Kidney epithelial cell (primary cell): ENCODE measurements around the gene TMBIM1. TPM values are rescaled to one million over a fixed set of nuclear protein-coding genes. Genes with fewer than 3 reads are reported as not detected.

ENCODE experiments used
- DNase-seq: peaks from one replicate; pipeline ENCODE4 v3.0.0-alpha.2; 2010; ENCODE audit warnings: low read depth
- H3K27me3 ChIP-seq: 2 replicates; pipeline ENCODE4 v1.6.0; 2011; ENCODE audit warnings: low read length; ENCODE audit not compliant: control insufficient read depth, insufficient read depth
- H3K36me3 ChIP-seq: 2 replicates; pipeline ENCODE4 v1.5.1; 2011; ENCODE audit warnings: low read length; ENCODE audit not compliant: control insufficient read depth, insufficient read depth
- H3K4me3 ChIP-seq: 2 replicates; pipeline ENCODE4 v1.5.1; 2011; ENCODE audit warnings: low read depth, mild to moderate bottlenecking, control low read depth, low read length
- total RNA-seq: library from RNA; depleted of rRNA; stranded (reverse); fragments of >200 nt; gene quantifications from 2 replicates; pipeline ENCODE4 v1.2.3, GENCODE V29; 2015
- TF ChIP-seq, protein P1 (sequence below): IDR thresholded peaks from 2 replicates; pipeline ENCODE4 v1.5.1; 2011; ENCODE audit warnings: mild to moderate bottlenecking, moderate library complexity, low read length, control low read depth, inconsistent platforms; ENCODE audit not compliant: insufficient read depth, poor library complexity, severe bottlenecking

Gene TMBIM1
- total RNA-seq, 1 donor from 2014 or later, result 155 TPM

DNA sequence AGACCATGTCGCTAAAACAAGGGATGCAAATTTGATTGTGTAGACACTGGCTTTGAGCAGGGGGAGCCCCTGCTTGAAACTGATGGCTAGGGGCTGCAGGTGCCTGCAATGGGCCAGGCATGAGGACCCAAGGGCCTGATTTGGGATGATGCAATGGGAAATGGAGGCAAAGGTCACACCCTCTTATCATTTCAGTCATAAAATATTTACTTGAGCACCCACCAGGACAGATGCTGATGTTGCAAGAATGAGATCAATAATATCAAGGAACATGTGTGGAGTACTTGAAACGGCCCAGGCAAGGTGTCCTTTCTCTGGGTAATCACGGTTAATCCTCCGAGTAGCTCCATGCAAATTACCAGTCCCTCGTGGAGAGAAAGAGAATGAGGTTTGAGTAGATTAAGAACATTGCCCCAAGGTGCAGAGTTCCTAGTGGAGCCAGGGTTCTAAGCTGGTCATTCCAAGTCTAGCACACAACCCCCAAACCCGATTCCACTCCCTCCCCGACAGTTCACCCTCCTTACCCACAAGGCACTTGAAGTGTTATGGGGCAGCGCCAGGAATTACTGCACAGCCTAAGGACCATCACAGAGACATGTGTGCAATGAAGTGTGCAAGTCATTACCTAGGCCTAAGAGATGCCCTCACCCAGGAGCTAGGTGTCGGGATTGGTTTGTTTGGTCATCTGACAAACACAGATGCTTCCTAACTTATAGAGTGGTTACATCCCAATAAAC lies 14.0 kb upstream of the TMBIM1 start:
- no peak overlapping the region for H3K4me3 ChIP-seq
- DNase-seq, result no peak
- no peaks in the 10 kb centered on the region for H3K36me3 ChIP-seq
- no peaks in the 10 kb centered on the region for H3K27me3 ChIP-seq
- TF ChIP-seq, protein P1, sequence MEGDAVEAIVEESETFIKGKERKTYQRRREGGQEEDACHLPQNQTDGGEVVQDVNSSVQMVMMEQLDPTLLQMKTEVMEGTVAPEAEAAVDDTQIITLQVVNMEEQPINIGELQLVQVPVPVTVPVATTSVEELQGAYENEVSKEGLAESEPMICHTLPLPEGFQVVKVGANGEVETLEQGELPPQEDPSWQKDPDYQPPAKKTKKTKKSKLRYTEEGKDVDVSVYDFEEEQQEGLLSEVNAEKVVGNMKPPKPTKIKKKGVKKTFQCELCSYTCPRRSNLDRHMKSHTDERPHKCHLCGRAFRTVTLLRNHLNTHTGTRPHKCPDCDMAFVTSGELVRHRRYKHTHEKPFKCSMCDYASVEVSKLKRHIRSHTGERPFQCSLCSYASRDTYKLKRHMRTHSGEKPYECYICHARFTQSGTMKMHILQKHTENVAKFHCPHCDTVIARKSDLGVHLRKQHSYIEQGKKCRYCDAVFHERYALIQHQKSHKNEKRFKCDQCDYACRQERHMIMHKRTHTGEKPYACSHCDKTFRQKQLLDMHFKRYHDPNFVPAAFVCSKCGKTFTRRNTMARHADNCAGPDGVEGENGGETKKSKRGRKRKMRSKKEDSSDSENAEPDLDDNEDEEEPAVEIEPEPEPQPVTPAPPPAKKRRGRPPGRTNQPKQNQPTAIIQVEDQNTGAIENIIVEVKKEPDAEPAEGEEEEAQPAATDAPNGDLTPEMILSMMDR, result no peak

DNA sequence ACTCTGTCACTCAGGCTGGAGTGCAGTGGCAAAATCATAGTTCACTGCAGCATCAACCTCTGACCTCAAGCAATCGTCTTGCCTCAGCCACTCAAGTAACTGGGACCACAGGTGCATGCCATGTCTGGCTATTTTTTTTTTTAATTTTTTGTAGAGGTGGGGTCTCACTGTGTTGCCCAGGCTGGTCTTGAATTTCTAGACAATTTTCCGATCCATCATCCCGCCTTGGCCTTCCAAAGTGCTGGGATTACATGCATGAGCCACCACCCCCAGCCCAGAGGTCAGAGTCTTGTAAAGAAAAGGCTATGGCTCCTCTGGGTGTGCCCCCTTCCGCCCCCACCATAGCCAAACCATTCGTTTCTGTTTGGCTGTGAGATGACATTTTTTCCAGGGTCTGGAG lies 13.1 kb upstream of the TMBIM1 start:
- Histone ChIP-seq H3K36me3 (no peaks in the 10 kb centered on the region), H3K4me3 (no peak overlapping the region), H3K27me3 (no peaks in the 10 kb centered on the region)
- DNase-seq, result no peak
- TF ChIP-seq, protein P1, result no peak

DNA sequence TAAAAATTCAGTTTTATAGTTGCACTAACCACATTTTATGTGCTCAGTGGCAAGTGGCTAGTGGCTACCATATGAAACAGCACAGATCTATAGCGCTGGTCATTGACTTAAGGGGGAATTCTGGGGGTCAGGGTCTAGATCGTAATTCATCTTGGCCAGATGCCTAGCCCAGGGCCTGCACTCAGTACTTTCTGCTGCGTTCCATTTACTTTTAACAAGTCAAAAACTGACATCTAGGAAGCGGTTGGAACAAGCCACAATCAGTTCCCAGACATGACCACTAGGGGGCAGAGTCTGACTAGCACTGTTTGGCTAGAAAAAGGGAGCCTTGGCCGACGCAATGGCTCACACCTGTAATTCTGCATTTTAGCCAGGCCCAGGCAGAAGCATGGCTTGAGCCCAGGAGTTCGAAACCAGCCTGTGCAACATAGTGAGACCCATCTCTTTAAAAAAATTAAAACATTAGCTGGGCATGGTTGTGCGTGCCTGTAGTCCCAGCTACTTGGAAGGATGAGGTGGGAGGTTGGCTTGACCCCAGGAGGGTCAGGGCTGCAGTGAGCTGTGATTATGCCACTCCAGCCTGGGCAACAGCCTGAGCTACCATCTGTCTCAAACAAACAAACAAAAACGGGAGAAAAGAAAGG lies 9.0 kb upstream of the TMBIM1 start:
- TF ChIP-seq, protein P1, result peak; percentile 92
- no peaks in the 10 kb centered on the region for H3K27me3 ChIP-seq
- no peak overlapping the region for H3K4me3 ChIP-seq
- H3K36me3 ChIP-seq, result no peaks in the 10 kb centered on the region
- DNase-seq, result peak; percentile 45

DNA sequence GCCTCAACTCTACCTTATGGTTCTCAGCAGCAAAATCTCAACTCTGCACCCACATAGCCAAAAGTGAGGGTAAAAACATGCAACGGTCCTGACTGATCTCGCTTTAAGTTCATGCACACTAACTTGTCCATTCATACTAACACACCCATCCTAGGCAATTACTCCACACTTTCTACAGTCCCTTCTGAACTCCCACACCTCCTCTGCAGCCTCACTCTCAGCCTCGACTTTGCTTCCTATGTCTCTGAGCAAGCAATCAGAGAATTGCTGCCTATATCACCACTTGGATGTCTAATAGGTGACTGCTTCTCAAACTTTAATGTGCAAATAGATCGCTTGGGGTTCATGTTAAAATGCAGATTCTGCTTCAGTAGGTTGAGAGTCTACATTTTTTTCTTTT lies 7.8 kb upstream of the TMBIM1 start:
- no peaks in the 10 kb centered on the region for H3K27me3 ChIP-seq
- H3K4me3 ChIP-seq, result no peak overlapping the region
- TF ChIP-seq, protein P1, result no peak
- H3K36me3 ChIP-seq, result no peaks in the 10 kb centered on the region
- DNase-seq, result no peak

DNA sequence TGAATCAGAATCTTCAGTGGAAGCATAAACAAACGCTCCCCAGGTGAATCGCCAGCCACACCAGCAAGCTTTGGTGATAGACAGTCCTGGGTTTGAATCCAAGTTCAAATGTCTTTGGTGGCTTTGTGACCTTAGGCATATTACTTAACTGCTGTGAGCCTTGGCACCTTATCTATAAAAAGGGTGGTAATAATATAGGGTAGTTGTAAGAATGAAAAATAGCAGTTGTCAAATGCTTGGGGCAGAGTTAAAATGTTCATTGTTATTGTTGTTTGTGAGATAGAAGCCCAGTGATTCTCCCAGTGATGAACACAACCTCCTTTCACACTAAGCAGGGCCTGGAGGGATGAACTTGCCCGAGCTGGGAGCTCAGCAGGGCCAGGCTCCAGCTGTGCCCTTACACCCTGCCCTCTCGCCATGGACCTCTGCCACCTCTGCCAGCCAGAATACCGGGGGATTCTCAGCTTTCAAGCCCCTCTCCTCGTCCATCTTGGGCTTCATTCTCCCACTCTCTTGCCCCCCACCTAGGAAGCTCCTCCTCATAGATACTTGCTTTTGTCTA lies 6.1 kb upstream of the TMBIM1 start:
- Histone ChIP-seq H3K4me3 (no peak overlapping the region), H3K36me3 (no peaks in the 10 kb centered on the region), H3K27me3 (no peaks in the 10 kb centered on the region)
- DNase-seq, result no peak
- TF ChIP-seq, protein P1, result no peak
